GM11168 (cell line): ENCODE data around the gene SPACA6.
"Not testable (repeated sequence)": the region's sequence is repeated elsewhere in the genome, so short reads cannot be mapped to it uniquely, and the experiment has no call there.

Experiments
- in situ Hi-C: fragments of 300-500 bp; cut with MboI; formaldehyde crosslinking; loops from one replicate; pipeline ENCODE4 v1.12.0; 2022; ENCODE audit warnings: low sequenced_read_pairs; ENCODE audit not compliant: unreplicated experiment

SPACA6 gene

GRCh38 chr19:51733742-51734522 lies 40.8 kb downstream of the SPACA6 start:
- in situ Hi-C loops = no loop called here

DNA sequence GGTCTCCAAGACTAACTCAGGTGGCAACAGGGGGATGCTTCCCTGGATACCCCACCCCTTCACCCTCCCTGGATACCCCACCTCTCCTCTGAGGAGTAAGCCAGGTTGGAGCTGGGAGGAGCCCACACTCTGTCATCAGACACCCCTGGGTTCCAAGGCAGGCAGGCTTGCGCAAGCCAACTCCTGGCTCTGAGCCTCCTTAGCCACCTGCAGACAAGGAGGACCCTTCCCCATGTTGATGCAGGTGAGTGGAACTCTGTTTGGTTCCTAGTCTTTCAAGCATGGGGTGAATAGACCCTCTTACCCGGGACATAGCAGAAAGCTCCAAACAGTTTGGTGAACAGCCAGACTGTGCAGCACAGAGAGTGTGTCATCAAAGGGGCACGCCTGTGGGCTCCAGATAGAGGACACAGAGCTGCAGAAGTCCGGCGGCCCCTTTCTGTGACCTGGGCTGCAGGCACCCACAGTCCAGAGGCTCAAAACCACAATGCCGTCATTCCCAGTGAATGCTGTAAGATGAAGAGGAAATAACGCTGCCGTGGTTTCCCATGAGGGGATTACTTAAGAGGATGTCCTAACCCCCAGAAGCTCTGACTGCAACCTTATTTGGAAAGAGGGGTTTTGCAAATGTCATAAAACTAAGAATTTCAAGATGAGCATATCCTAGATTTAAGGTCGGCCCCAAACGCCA lies 42.8 kb downstream of the SPACA6 start:
- in situ Hi-C loops = no loop called here

DNA sequence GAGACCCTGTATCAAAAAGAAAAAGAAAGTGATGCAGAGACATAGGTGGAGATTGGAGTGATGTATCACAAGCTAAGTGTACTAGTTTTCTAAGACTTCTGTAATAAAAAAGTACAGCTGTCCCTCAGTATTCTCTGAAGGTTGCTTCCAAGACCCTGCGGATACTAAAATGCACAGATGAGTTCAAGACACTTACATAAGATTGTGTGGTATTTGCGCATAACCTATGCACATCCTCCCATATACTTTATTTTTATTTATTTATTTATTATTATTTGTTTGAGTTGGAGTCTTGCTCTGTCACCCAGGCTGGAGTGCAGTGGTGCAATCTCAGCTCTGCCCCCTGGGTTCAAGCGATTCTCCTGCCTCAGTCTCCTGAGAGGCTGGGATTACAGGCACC lies 44.3 kb downstream of the SPACA6 start:
- in situ Hi-C loops = no loop called here

DNA sequence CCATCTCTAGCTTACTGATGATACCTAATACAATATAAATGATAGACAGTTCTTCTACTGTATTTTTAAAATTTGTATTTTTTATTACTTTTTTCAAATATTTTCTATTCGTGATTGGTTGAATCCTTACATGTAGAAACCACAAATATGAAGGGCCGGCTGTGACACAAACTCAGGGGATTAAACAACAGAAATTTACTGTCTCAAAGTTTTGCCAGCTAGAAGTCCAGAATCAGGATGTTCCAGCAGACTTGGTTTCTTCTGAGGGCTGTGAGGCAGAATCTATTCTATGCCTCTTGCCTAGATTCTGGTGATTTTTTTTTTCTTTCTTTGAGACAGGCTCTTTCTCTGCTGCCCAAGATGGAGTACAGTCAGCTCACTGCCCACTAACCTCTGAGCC lies 44.8 kb downstream of the SPACA6 start:
- in situ Hi-C loops = no loop called here

GRCh38 chr19:51738523-51738922 lies 45.4 kb downstream of the SPACA6 start:
- in situ Hi-C loops = not testable (repeated sequence)

DNA sequence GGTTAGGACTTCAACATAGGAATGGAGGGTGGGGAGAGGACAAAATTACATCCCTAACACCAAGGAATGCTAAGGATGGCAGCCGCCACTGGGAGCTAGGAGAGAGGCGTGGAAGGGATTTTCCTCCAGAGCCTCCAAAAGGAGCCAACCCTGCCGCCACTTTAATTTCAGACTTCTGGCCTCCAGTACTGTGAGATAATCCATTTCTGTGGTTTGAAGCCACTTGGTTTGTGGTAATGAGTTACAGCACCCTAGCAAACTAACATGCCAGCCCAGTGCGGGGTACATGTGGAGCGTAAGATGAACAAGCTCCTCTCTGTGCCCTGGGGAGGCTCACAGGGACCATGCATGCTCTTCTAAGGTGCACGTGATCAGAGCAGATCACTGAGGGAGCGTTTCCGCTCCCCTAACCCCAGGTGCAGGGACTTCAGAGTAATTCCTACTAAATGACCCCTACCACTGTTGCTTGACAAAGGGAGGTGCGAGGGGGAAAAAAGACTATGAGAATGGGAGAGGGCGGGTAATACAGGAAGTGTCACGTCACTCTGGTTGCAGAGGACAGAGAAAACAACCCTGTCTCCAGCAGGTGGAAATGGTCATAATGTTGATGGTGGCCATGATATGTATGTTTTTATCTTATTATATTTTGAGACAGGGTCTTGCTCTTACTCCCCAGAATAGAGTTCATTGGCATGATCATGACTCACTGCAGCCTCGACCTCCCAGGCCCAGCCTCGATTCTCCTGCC lies 46.5 kb downstream of the SPACA6 start:
- in situ Hi-C loops = no loop called here

- in situ Hi-C loops = no loop called here
Measured at GRCh38 chr19:51740356-51740755, 47.2 kb downstream of the SPACA6 start.

GRCh38 chr19:51742789-51743188 lies 49.7 kb downstream of the SPACA6 start:
- in situ Hi-C loops = no loop called here

DNA sequence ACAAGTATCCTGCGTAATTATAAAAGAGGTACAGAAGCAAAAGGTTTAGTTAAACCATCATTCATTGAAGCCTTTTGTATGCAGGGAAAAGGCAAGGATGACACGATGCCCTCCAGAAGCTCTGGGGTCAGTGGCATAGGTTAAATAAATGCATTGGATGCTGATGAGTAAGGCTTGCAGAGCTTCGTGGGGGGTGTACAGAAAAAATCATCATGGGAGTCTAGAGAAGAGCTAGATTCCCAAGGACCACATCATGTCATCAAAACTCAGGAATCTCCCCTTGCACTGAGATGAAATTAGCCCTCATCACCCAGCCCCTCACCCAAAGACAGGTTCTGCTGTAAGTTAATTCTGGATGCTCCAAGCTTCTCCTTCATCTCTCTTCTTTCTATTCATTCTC lies 50.3 kb downstream of the SPACA6 start:
- in situ Hi-C loops = no loop called here

GRCh38 chr19:51746731-51747130 lies 53.6 kb downstream of the SPACA6 start:
- in situ Hi-C loops = no loop called here

DNA sequence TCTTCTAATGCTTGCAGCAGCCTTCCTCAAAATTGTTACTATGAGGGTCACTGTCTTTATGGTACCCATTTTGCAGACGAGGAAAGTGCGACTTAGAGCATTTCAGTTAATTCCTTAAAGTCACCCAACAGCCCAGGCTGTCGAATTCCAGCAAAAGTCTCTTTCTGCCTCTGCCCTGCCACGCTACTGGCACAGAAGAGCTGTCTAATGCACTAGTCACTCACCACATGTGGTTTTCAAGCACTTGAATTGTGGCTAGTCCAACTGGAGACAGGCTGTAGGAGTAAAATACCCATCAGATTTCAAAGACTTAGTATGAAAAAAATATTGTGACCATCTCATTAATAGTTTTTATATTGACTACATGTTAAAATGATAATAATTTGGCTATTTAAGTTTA lies 56.8 kb downstream of the SPACA6 start:
- in situ Hi-C loops = no loop called here

DNA sequence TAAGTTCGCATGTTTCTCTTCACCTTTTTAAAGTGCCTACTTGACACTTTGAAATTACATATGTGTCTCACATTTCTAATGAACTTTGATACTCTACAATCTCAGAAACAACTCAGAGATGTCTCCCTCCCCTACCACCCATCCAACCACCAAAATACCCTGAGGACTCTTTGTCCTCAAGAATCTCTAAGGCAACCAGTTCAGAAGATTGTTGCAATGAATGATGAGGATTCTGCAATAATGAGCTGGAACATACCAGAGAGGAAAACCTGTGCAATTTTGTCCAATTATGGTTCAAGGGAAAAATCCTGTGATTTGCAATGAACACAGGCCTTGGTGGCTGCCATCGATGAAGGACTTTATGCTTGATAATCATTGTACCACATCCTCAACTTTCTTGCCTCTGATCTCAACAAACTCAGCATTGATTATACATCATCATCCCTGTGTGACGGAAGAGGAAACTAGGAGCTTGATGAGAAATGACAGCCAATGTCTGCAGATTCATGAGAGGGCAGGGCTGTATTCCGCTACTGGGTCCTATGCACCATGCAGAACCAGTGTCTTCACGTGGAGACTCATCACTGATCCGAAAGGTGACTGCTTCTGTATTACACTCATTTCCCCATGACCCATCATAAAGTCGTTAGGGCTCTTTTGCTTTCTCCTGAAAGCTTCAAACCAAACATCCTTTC lies 57.4 kb downstream of the SPACA6 start:
- in situ Hi-C loops = no loop called here

GRCh38 chr19:51751655-51752054 lies 58.5 kb downstream of the SPACA6 start, which contains the start of gene FPR1:
TSS of gene FPR1 (minus strand) at chr19:51751878. CDS start at chr19:51746994, 4,884 bp downstream.
- in situ Hi-C loops = no loop called here

GRCh38 chr19:51754109-51754508 lies 61.0 kb downstream of the SPACA6 start:
- in situ Hi-C loops = no loop called here

- in situ Hi-C loops = no loop called here
Measured at GRCh38 chr19:51754770-51755169, 61.6 kb downstream of the SPACA6 start.
